ENCODE results near the gene NTMT1.

NTMT1 gene

GRCh38 chr9:129639756-129640085, 13.8 kb downstream of the NTMT1 start:
- Histone ChIP-seq H3K27me3 (ENCODE audit: insufficient read depth, low read length) (no peaks in the 10 kb centered on the region), H3K4me3 (ENCODE audit: low read depth, low read length) (peak overlapping the region; percentile 98), H3K36me3 (ENCODE audit: insufficient read depth, low read length) (peaks cover 15% of the 10 kb centered on the region), H2AFZ (ENCODE audit: low read length, unreplicated experiment) (no peak overlapping the region), H3K4me1 (ENCODE audit: control insufficient read depth, insufficient read depth, low read length, unreplicated experiment) (peaks cover 18% of the 10 kb centered on the region), H3K79me2 (ENCODE audit: control insufficient read depth, insufficient read depth, low read length, unreplicated experiment) (peaks cover 39% of the 10 kb centered on the region), H3K27ac (ENCODE audit: low read depth, low read length) (peak overlapping the region; percentile 22; the same call in 1 of the 2 replicates)

GRCh38 chr9:129640086-129640870, 14.3 kb downstream of the NTMT1 start:
- peaks cover 18% of the 10 kb centered on the region for H3K4me1 ChIP-seq (ENCODE audit: control insufficient read depth, insufficient read depth, low read length, unreplicated experiment)

GRCh38 chr9:129640871-129641749, 15.1 kb downstream of the NTMT1 start:
- Histone ChIP-seq H3K4me1 (ENCODE audit: control insufficient read depth, insufficient read depth, low read length, unreplicated experiment) (peaks cover 18% of the 10 kb centered on the region), H3K36me3 (ENCODE audit: insufficient read depth, low read length) (peaks cover 8% of the 10 kb centered on the region), H3K4me3 (ENCODE audit: low read depth, low read length) (peak overlapping the region; percentile 98), H3K79me2 (ENCODE audit: control insufficient read depth, insufficient read depth, low read length, unreplicated experiment) (peaks cover 32% of the 10 kb centered on the region), H2AFZ (ENCODE audit: low read length, unreplicated experiment) (peak overlapping the region; percentile 71), H3K27ac (ENCODE audit: low read depth, low read length) (peak overlapping the region; percentile 75), H3K27me3 (ENCODE audit: insufficient read depth, low read length) (no peaks in the 10 kb centered on the region)

More at GRCh38 chr9:129640086-129640870, 14.3 kb downstream of the NTMT1 start:
- Histone ChIP-seq H3K27me3 (ENCODE audit: insufficient read depth, low read length) (no peaks in the 10 kb centered on the region), H2AFZ (ENCODE audit: low read length, unreplicated experiment) (no peak overlapping the region), H3K27ac (ENCODE audit: low read depth, low read length) (peak overlapping the region; percentile 22; the same call in 1 of the 2 replicates), H3K4me3 (ENCODE audit: low read depth, low read length) (peak overlapping the region; percentile 98), H3K79me2 (ENCODE audit: control insufficient read depth, insufficient read depth, low read length, unreplicated experiment) (peaks cover 33% of the 10 kb centered on the region), H3K36me3 (ENCODE audit: insufficient read depth, low read length) (peaks cover 9% of the 10 kb centered on the region)

- H2AFZ ChIP-seq (ENCODE audit: low read length, unreplicated experiment) = peak within 1 kb of the TSS; percentile 71
- peak within 1 kb of the TSS; percentile 75 for H3K27ac ChIP-seq (ENCODE audit: low read depth, low read length)
- peaks cover 32% of the 10 kb centered on the region for H3K79me2 ChIP-seq (ENCODE audit: control insufficient read depth, insufficient read depth, low read length, unreplicated experiment)
These were observed 16.0 kb downstream of the NTMT1 start, which contains the start of gene ASB6 for GRCh38 chr9:129641750-129642585. Gene ASB6 (minus strand): TSS chr9:129642151. CDS start chr9:129641999, 152 bp downstream.

GRCh38 chr9:129643706-129644105, 17.7 kb downstream of the NTMT1 start:
- Histone ChIP-seq H2AFZ (ENCODE audit: low read length, unreplicated experiment) (no peak overlapping the region), H3K36me3 (ENCODE audit: insufficient read depth, low read length) (no peaks in the 10 kb centered on the region), H3K79me2 (ENCODE audit: control insufficient read depth, insufficient read depth, low read length, unreplicated experiment) (peaks cover 31% of the 10 kb centered on the region), H3K4me3 (ENCODE audit: low read depth, low read length) (no peak overlapping the region), H3K27ac (ENCODE audit: low read depth, low read length) (no peak overlapping the region), H3K4me1 (ENCODE audit: control insufficient read depth, insufficient read depth, low read length, unreplicated experiment) (peaks cover 22% of the 10 kb centered on the region), H3K27me3 (ENCODE audit: insufficient read depth, low read length) (no peaks in the 10 kb centered on the region)

More at GRCh38 chr9:129641750-129642585, 16.0 kb downstream of the NTMT1 start, which contains the start of gene ASB6:
- Histone ChIP-seq H3K4me1 (ENCODE audit: control insufficient read depth, insufficient read depth, low read length, unreplicated experiment) (peaks cover 18% of the 10 kb centered on the region), H3K4me3 (ENCODE audit: low read depth, low read length) (peak within 1 kb of the TSS; percentile 98), H3K36me3 (ENCODE audit: insufficient read depth, low read length) (peaks cover 8% of the 10 kb centered on the region; the same call in 1 of the 2 replicates), H3K27me3 (ENCODE audit: insufficient read depth, low read length) (no peaks in the 10 kb centered on the region)

- no peaks in the 10 kb centered on the region for H3K36me3 ChIP-seq (ENCODE audit: insufficient read depth, low read length)
- peaks cover 21% of the 10 kb centered on the region for H3K4me1 ChIP-seq (ENCODE audit: control insufficient read depth, insufficient read depth, low read length, unreplicated experiment)
- peaks cover 24% of the 10 kb centered on the region for H3K79me2 ChIP-seq (ENCODE audit: control insufficient read depth, insufficient read depth, low read length, unreplicated experiment)
- no peak overlapping the region for H3K27ac ChIP-seq (ENCODE audit: low read depth, low read length)
- no peaks in the 10 kb centered on the region for H3K27me3 ChIP-seq (ENCODE audit: insufficient read depth, low read length)
- H3K4me3 ChIP-seq (ENCODE audit: low read depth, low read length) = no peak overlapping the region
- no peak overlapping the region for H2AFZ ChIP-seq (ENCODE audit: low read length, unreplicated experiment)
These were observed 18.4 kb downstream of the NTMT1 start for GRCh38 chr9:129644365-129644764.

- H3K36me3 ChIP-seq (ENCODE audit: insufficient read depth, low read length) = no peaks in the 10 kb centered on the region
- no peak overlapping the region for H3K4me3 ChIP-seq (ENCODE audit: low read depth, low read length)
- H3K27me3 ChIP-seq (ENCODE audit: insufficient read depth, low read length) = no peaks in the 10 kb centered on the region
- H2AFZ ChIP-seq (ENCODE audit: low read length, unreplicated experiment) = no peak overlapping the region
- peaks cover 19% of the 10 kb centered on the region for H3K79me2 ChIP-seq (ENCODE audit: control insufficient read depth, insufficient read depth, low read length, unreplicated experiment)
- no peak overlapping the region for H3K27ac ChIP-seq (ENCODE audit: low read depth, low read length)
- H3K4me1 ChIP-seq (ENCODE audit: control insufficient read depth, insufficient read depth, low read length, unreplicated experiment) = peaks cover 15% of the 10 kb centered on the region
These were observed 18.9 kb downstream of the NTMT1 start for GRCh38 chr9:129644902-129645301.

- Histone ChIP-seq H3K27me3 (ENCODE audit: insufficient read depth, low read length) (no peaks in the 10 kb centered on the region), H2AFZ (ENCODE audit: low read length, unreplicated experiment) (no peak overlapping the region), H3K79me2 (ENCODE audit: control insufficient read depth, insufficient read depth, low read length, unreplicated experiment) (peaks cover 6% of the 10 kb centered on the region), H3K36me3 (ENCODE audit: insufficient read depth, low read length) (no peaks in the 10 kb centered on the region), H3K4me1 (ENCODE audit: control insufficient read depth, insufficient read depth, low read length, unreplicated experiment) (peaks cover 4% of the 10 kb centered on the region), H3K4me3 (ENCODE audit: low read depth, low read length) (no peak overlapping the region), H3K27ac (ENCODE audit: low read depth, low read length) (no peak overlapping the region)
These were observed 20.3 kb downstream of the NTMT1 start for GRCh38 chr9:129646252-129646651.

GRCh38 chr9:129646654-129647053, 20.7 kb downstream of the NTMT1 start:
- Histone ChIP-seq H3K27ac (ENCODE audit: low read depth, low read length) (no peak overlapping the region), H2AFZ (ENCODE audit: low read length, unreplicated experiment) (no peak overlapping the region), H3K4me3 (ENCODE audit: low read depth, low read length) (no peak overlapping the region), H3K36me3 (ENCODE audit: insufficient read depth, low read length) (no peaks in the 10 kb centered on the region), H3K79me2 (ENCODE audit: control insufficient read depth, insufficient read depth, low read length, unreplicated experiment) (peaks cover 2% of the 10 kb centered on the region), H3K4me1 (ENCODE audit: control insufficient read depth, insufficient read depth, low read length, unreplicated experiment) (peaks cover 4% of the 10 kb centered on the region), H3K27me3 (ENCODE audit: insufficient read depth, low read length) (no peaks in the 10 kb centered on the region)

- peaks cover 4% of the 10 kb centered on the region for H3K4me1 ChIP-seq (ENCODE audit: control insufficient read depth, insufficient read depth, low read length, unreplicated experiment)
- H2AFZ ChIP-seq (ENCODE audit: low read length, unreplicated experiment) = no peak overlapping the region
- no peak overlapping the region for H3K4me3 ChIP-seq (ENCODE audit: low read depth, low read length)
- H3K27ac ChIP-seq (ENCODE audit: low read depth, low read length) = no peak overlapping the region
- H3K79me2 ChIP-seq (ENCODE audit: control insufficient read depth, insufficient read depth, low read length, unreplicated experiment) = no peaks in the 10 kb centered on the region
- H3K36me3 ChIP-seq (ENCODE audit: insufficient read depth, low read length) = no peaks in the 10 kb centered on the region
- no peaks in the 10 kb centered on the region for H3K27me3 ChIP-seq (ENCODE audit: insufficient read depth, low read length)
These were observed 21.7 kb downstream of the NTMT1 start for GRCh38 chr9:129647635-129648034.

Measured in ACC112 (cell line).